Smooth muscle cell (in vitro differentiated cells): ENCODE measurements around the gene PRKCE. TPM values are rescaled to one million over a fixed set of nuclear protein-coding genes. Genes with fewer than 3 reads are reported as not detected.
"Not testable (repeated sequence)": the region's sequence is repeated elsewhere in the genome, so short reads cannot be mapped to it uniquely, and the experiment has no call there.

Source experiments
- DNase-seq: peaks from one replicate; lab custom pipeline; 2025; ENCODE audit not compliant: unreplicated experiment; lab: John Stamatoyannopoulos, UW
- H2AFZ ChIP-seq: fragments of 200-600 bp; sonication (generic); 2 replicates; pipeline ENCODE4 v1.6.0; 2016; ENCODE audit warnings: antibody characterized with exemption, low read depth, mild to moderate bottlenecking
- H3F3A ChIP-seq: fragments of 200-600 bp; sonication (generic); 2 replicates; pipeline ENCODE4 v1.6.0; 2017; ENCODE audit warnings: antibody characterized with exemption, low read depth
- H3K27ac ChIP-seq: fragments of 200-600 bp; sonication (generic); 2 replicates; pipeline ENCODE4 v1.5.1; 2016; ENCODE audit warnings: low read depth, mild to moderate bottlenecking
- H3K27me3 ChIP-seq: fragments of 200-600 bp; sonication (generic); 2 replicates; pipeline ENCODE4 v1.6.1; 2016; ENCODE audit warnings: low read depth, mild to moderate bottlenecking
- H3K36me3 ChIP-seq: fragments of 200-600 bp; sonication (generic); 2 replicates; pipeline ENCODE4 v1.5.1; 2016; ENCODE audit warnings: low read depth
- H3K4me1 ChIP-seq: fragments of 200-600 bp; sonication (generic); 2 replicates; pipeline ENCODE4 v1.5.1; 2016; ENCODE audit warnings: low read depth
- H3K4me2 ChIP-seq: fragments of 200-600 bp; sonication (generic); 2 replicates; pipeline ENCODE4 v1.6.0; 2016; ENCODE audit warnings: mild to moderate bottlenecking
- H3K4me3 ChIP-seq: fragments of 200-600 bp; sonication (generic); 2 replicates; pipeline ENCODE4 v1.5.1; 2016; ENCODE audit warnings: mild to moderate bottlenecking
- H3K79me2 ChIP-seq: fragments of 200-600 bp; sonication (generic); 2 replicates; pipeline ENCODE4 v1.6.0; 2016; ENCODE audit warnings: low read depth, mild to moderate bottlenecking
- H3K9ac ChIP-seq: fragments of 200-600 bp; sonication (generic); 2 replicates; pipeline ENCODE4 v1.6.0; 2016; ENCODE audit warnings: low read depth
- H3K9me3 ChIP-seq: fragments of 200-600 bp; sonication (generic); replicated peaks from 2 replicates; pipeline ENCODE4 v1.5.1; 2016; ENCODE audit warnings: low read depth
- H4K20me1 ChIP-seq: fragments of 200-600 bp; sonication (generic); 2 replicates; pipeline ENCODE4 v1.6.0; 2016; ENCODE audit warnings: low read depth
- CTCF ChIP-seq: fragments of 200-600 bp; sonication (generic); IDR thresholded peaks from 2 replicates; pipeline ENCODE4 v1.5.1; 2017; ENCODE audit warnings: borderline replicate concordance, mild to moderate bottlenecking, antibody characterized with exemption; ENCODE audit not compliant: insufficient read depth, poor library complexity, severe bottlenecking
- WGBS: methylation state at CpG from one replicate; pipeline ENCODE4 v1.1.7; 2016; ENCODE audit warnings: low lambda C conversion rate; 5-methylcytosine and 5-hydroxymethylcytosine counted together
- polyA plus RNA-seq: library from polyadenylated mRNA; unstranded; fragments of >200 nt; fragmentation: Nextera tagmentation; extraction: Ambion mirVana; gene quantifications from 2 replicates; pipeline ENCODE4 v1.2.1, GENCODE V29; 2016
- total RNA-seq: library from RNA; depleted of rRNA; stranded (reverse); fragments of >200 nt; gene quantifications from 2 replicates; pipeline ENCODE4 v1.2.3, GENCODE V29; 2014

The PRKCE gene
- total and polyA plus RNA-seq, 2 experiments from 2014 or later = 20.6 to 29.1 TPM

- 97% methylated on average over 9 of the region's 9 CpGs for WGBS
- no peak overlapping the region for H3K9ac ChIP-seq
- no peak overlapping the region for H2AFZ ChIP-seq
- H3K27me3 ChIP-seq = no peaks in the 10 kb centered on the region
- no peaks in the 10 kb centered on the region for H3F3A ChIP-seq
- no peaks in the 10 kb centered on the region for H3K36me3 ChIP-seq
- peaks cover 84% of the 10 kb centered on the region for H4K20me1 ChIP-seq
- peaks cover 7% of the 10 kb centered on the region for H3K4me1 ChIP-seq
- no peak overlapping the region for H3K4me3 ChIP-seq
- no peak overlapping the region for H3K27ac ChIP-seq
- no peak for TF ChIP-seq CTCF
- DNase-seq = no peak
- H3K4me2 ChIP-seq = no peak overlapping the region
- peaks cover 35% of the 10 kb centered on the region for H3K79me2 ChIP-seq
- H3K9me3 ChIP-seq = no peaks in the 10 kb centered on the region
Measured at GRCh38 chr2:45856391-45857274, 205.2 kb downstream of the PRKCE start.

- H3K27ac ChIP-seq = no peak overlapping the region
- peaks cover 35% of the 10 kb centered on the region for H3K79me2 ChIP-seq
- no peak for TF ChIP-seq CTCF
- H3K4me2 ChIP-seq = no peak overlapping the region
- no peak for DNase-seq
- H4K20me1 ChIP-seq = peaks cover 80% of the 10 kb centered on the region
- no peak overlapping the region for H2AFZ ChIP-seq
- no peak overlapping the region for H3K9ac ChIP-seq
- WGBS = 83% methylated on average over 4 of the region's 4 CpGs
- H3K4me3 ChIP-seq = no peak overlapping the region
- no peaks in the 10 kb centered on the region for H3K9me3 ChIP-seq
- H3K4me1 ChIP-seq = peaks cover 7% of the 10 kb centered on the region
- H3F3A ChIP-seq = no peaks in the 10 kb centered on the region
- no peaks in the 10 kb centered on the region for H3K36me3 ChIP-seq
- no peaks in the 10 kb centered on the region for H3K27me3 ChIP-seq
Measured at GRCh38 chr2:45857275-45857609, 205.8 kb downstream of the PRKCE start.

GRCh38 chr2:45857867-45858520 is 206.5 kb downstream of the PRKCE start:
- Histone ChIP-seq H3K36me3 (no peaks in the 10 kb centered on the region), H3K27me3 (no peaks in the 10 kb centered on the region), H3K4me1 (peaks cover 7% of the 10 kb centered on the region), H3K79me2 (peaks cover 35% of the 10 kb centered on the region), H2AFZ (no peak overlapping the region), H3K9me3 (no peaks in the 10 kb centered on the region), H3F3A (no peaks in the 10 kb centered on the region), H3K27ac (no peak overlapping the region), H3K4me3 (no peak overlapping the region), H3K9ac (no peak overlapping the region), H3K4me2 (no peak overlapping the region), H4K20me1 (peaks cover 81% of the 10 kb centered on the region)
- WGBS = 81% methylated on average over 11 of the region's 11 CpGs
- DNase-seq = no peak
- no peak for TF ChIP-seq CTCF

- not testable (repeated sequence) for H3K4me3 ChIP-seq, H3K27ac ChIP-seq, H2AFZ ChIP-seq, H3K36me3 ChIP-seq, H3K9me3 ChIP-seq, H3F3A ChIP-seq, H3K4me1 ChIP-seq, H3K27me3 ChIP-seq, H3K9ac ChIP-seq, H3K4me2 ChIP-seq, DNase-seq
- Histone ChIP-seq H4K20me1 (peaks cover 84% of the 10 kb centered on the region), H3K79me2 (peaks cover 35% of the 10 kb centered on the region)
- WGBS = 97% methylated on average over 5 of the region's 5 CpGs
Measured at GRCh38 chr2:45858872-45859271, 207.4 kb downstream of the PRKCE start.
